DMS53 treated with DMSO at 0.1 percent for 48 hours (cell line): ENCODE data around the gene KLHDC7B.
A peak's percentile ranks its signal among the peaks of the same experiment; 100 is the strongest.

ENCODE experiments used
- DNase-seq: peaks from one replicate; lab custom pipeline; 2025; ENCODE audit not compliant: unreplicated experiment; lab: John Stamatoyannopoulos, UW

KLHDC7B gene

DNA sequence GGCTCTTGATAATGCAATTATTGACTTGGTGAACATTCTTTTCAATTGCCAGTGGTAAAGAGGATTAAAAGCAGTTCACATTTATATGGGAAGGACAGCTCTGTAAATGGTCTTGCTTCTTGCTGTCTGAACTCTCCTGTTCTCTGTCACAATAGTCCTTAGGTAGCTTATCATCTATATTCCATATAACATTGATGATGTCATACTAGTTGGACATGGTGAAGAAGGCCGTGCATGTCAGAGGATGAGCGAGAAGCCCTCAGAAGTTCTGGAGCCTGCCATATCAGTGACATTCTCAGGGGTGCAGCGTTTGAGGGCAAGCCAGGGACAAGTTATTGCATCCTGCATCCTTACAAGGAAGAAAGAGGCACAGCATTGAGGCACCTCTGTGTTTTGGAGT, 39.5 kb downstream of the KLHDC7B start:
- DNase-seq = no peak

DNA sequence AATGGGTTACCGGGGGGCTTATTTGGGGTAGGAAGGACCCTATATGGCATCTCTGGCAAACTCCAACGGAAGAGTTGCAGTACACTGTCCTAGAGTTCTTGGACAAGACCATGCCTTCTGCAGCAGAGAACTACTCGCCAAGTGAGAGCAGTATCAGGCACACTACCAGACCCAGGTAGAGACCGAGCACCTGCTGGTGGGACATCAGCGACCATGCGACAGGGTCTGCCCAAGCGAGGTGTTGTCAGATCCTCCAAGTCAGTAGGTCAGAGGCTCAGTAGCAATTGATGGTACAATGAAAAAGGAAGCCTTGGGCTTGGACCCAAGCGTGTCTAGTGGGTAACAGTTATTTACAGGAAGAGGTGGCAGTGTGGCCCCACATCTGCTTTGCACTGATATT, 40.1 kb downstream of the KLHDC7B start:
- DNase-seq = no peak

DNA sequence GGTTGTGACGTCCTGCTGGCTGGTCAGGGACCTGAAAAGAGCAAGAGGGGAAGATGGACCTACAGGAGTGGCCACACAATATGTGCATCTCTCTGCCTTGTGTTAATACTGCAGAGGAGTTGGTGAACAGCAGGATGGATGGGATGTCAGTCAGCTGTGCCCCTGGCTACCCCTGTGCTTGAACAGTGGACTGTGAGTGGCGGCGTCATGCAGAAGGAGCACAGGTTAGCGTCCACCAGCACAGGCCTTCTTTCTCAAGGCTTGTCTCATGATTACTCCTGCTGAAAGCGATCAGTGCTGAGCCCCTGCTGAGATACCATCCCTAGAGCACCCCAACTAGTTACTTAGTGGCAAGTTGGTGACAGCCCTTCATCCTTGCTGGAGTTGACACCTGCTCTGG, 40.7 kb downstream of the KLHDC7B start:
- DNase-seq = no peak

DNA sequence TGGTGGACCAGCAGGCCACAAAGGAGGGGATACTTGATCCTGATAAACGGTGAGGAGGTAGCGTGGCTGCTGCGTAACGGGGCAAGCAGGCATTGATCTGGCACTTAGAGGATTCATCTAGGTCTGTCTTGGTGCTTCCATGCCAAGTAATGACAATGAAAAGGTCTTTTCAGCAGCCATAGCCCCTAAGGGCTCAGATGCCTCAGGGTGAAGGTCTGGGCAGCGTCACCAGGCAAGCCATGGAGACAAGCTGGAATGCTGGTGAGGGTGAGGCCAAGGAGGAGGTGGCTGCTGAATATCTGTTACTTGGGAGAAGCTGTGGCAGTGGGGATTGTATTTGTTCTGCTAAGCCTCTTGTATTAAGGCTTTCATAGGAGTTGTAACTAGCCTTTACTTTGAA, 41.7 kb downstream of the KLHDC7B start:
- no peak for DNase-seq

DNA sequence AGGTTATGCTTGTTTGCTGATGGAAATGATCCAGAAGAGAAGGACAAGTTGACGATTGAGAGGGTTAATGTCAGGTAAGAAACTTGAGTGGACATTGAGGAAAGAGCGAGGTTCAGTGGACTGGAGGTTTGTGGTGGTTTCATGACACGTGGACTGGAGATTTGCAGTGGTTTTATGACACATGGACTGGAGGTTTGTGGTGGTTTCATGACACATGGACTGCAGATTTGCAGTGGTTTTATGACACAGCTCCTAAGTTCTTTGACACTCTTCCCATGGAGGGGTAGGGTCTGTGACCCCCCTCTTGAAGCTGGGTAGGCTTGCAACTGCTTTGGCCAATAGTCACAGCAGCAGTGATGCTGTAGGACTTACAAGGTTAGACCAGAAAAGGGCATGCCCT, 49.5 kb downstream of the KLHDC7B start:
- no peak for DNase-seq

DNA sequence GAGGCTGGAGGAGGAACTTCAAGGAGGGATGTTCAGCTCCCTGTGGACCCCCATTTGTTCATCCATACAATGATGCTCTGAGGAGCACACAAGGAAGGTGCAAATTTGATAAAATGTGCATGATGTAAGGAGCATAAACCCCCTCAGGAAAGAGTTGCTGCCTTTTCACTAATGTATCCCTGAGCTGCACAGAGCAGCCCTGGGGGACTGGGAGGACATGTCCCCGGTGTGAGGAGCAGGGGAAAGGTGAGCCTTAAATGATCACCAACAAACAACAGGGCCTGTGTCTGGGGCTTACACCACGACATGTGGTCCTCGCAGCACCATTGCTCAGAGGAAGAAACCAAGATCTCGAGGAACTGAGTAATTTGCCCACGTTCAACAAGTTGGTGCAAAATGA, 51.4 kb downstream of the KLHDC7B start:
- DNase-seq = no peak

DNA sequence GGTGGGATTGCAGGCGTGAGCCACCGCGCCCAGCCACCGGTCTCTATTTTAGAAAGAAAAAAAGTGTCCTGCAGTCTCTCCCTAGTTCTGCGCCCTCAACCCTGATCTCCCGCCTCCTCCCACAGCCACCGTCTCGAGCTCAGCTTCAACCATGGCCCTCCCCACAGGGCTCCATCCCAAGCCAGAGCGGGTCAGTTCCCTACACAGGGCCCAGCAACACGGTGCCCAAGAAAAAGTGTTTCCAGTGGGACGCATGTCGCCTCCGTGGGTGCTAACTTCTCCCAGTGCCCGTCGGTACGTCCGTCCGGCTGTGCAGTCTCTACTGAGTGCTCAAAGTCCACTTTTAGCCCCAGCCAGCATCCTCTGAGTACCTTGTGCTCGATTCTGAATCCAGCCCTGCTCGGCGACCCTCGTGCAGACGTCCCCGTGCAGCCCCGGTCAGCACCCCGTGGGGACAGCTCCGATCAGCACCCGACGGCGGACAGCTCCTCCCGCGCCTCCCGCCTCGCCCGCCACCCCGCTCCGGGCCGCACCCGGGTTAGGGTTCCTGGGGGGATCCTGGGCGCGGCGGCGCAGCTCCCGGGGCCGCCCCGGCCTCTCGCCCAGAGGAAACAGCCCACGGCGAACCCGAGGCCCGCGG, 54.2 kb downstream of the KLHDC7B start:
- DNase-seq = no peak

DNA sequence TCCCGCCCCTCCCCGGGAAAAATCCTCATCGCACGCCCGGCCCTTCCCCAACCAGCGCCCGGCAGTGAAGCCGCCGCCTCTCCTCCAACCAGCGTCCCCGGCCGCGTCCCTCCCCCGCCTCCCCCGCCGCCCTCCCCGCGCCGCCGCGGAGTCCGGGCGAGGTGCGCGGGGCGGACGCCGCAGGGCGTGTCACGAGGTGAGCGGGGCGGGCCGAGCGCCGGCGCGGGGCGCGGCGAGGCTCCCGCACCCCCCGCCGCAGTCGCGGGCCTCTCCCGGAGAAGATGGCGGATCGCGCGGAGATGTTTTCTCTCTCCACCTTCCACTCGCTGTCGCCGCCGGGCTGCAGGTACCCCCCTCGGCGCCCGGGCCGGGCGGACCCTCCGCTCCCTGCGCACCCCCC, 54.8 kb downstream of the KLHDC7B start, which contains the start of gene MAPK8IP2:
Gene MAPK8IP2, plus strand, starts transcription at position 256 of the 400 bp plus-strand sequence. Its CDS starts 26 bp downstream, at position 282.
- peak; percentile 6 for DNase-seq
